K562 (cell line): ENCODE data around the gene LTBP4. TPM values are rescaled to one million over a fixed set of nuclear protein-coding genes. Genes with fewer than 3 reads are reported as not detected.

ENCODE experiments used
- HMGXB4 ChIP-seq: sonication (generic); formaldehyde crosslinking; IDR thresholded peaks from 2 replicates; pipeline ENCODE4 v1.8.1; 2023; ENCODE audit warnings: mild to moderate bottlenecking, missing genetic modification reagents
- NR3C1 ChIP-seq: sonication (generic); formaldehyde crosslinking; IDR thresholded peaks from 2 replicates; pipeline ENCODE4 v1.8.1; 2022; ENCODE audit warnings: missing genetic modification reagents
- POLR2A ChIP-seq: fragments of 450-650 bp; conservative IDR thresholded peaks from 2 replicates; pipeline ENCODE4 v1.6.1; 2016
- RBM25 ChIP-seq: fragments of 200-400 bp; formaldehyde crosslinking; IDR thresholded peaks from 2 replicates; pipeline ENCODE4 v1.6.1; 2018; ENCODE audit warnings: low read length, low read depth, moderate library complexity; ENCODE audit not compliant: severe bottlenecking
- REST ChIP-seq, 2 experiments: fragments of 450-650 bp; formaldehyde crosslinking in 1 of 2; IDR thresholded peaks; 2 replicates each; pipeline versions ENCODE4 v1.4.0 to v1.6.1; 2014 to 2020; ENCODE audit warnings: mild to moderate bottlenecking in 2 of 2, borderline replicate concordance in 1 of 2, low read depth in 1 of 2
- RREB1 ChIP-seq: fragments of 250-450 bp; sonication (Bioruptor Pico); IDR thresholded peaks from 2 replicates; pipeline ENCODE4 v1.4.0; 2020
- XRCC3 ChIP-seq: fragments of 450-650 bp; IDR thresholded peaks from 2 replicates; pipeline ENCODE4 v1.6.1; 2017; ENCODE audit warnings: mild to moderate bottlenecking, moderate library complexity
- ZNF280A ChIP-seq: fragments of 450-650 bp; IDR thresholded peaks from 2 replicates; pipeline ENCODE4 v1.6.1; 2018; ENCODE audit warnings: mild to moderate bottlenecking, low read depth; ENCODE audit not compliant: partially characterized antibody
- polyA plus RNA-seq, 8 experiments: library from polyadenylated mRNA; depleted of rRNA in 4 of 8; stranded (reverse) in 5 of 8; unstranded in 3 of 8; fragments of >200 nt; fragmentation: Nextera tagmentation in 2 of 8; fragmentation: Illumina TruSeq in 1 of 8; extraction: Ambion mirVana in 2 of 8; extraction: Trizol in 1 of 8; gene quantifications; 2 replicates each; pipeline versions ENCODE4 v1.2.1 to v1.2.3, GENCODE V29; 2011 to 2014; ENCODE audit warnings: inconsistent platforms in 1 of 8, missing spikeins in 1 of 8
- total RNA-seq, 7 experiments: library from RNA; depleted of rRNA in 6 of 7; stranded (reverse); fragments of >200 nt in 6 of 7; fragmentation: Illumina TruSeq in 2 of 7; extraction: Trizol in 2 of 7; gene quantifications; 2 replicates each; pipeline versions ENCODE4 v1.2.1 to v1.2.3, GENCODE V29; 2011 to 2021; ENCODE audit warnings: low replicate concordance in 1 of 7

Gene LTBP4
- total and polyA plus RNA-seq, 9 of the 15 experiments (the other 6 are each of a cell fraction or from before 2014, with no cell fraction given), result 0.35 to 160 (median 31.6) TPM

- TF ChIP-seq REST (IDR thresholded peaks at IDR 0.05; ENCODE audit: borderline replicate concordance) (peak; percentile 95), REST (CRISPR knock-in tag; IDR thresholded peaks at IDR 0.05; ENCODE audit: low read depth) (no peak), RBM25 (peak; percentile 36), XRCC3 (no peak), RREB1 (CRISPR knock-in tag) (no peak), NR3C1 (CRISPR knock-in tag) (no peak), HMGXB4 (CRISPR knock-in tag) (peak; percentile 95; the same call in 1 of the 2 replicates), POLR2A (peak; percentile 49; the same call in 1 of the 2 replicates), ZNF280A (no peak)
Measured at GRCh38 chr19:40662925-40663694, 61.9 kb downstream of the LTBP4 start (continued).
